Esophagus muscularis mucosa (tissue), 4 donors: ENCODE data around the gene AKTIP. TPM values are rescaled to one million over a fixed set of nuclear protein-coding genes. Genes with fewer than 3 reads are reported as not detected.
A peak's percentile ranks its signal among the peaks of the same experiment; 100 is the strongest.

Experiments
- DNase-seq: peaks from one replicate; pipeline ENCODE4 v3.0.0-alpha.2; 2017; ENCODE audit errors: extremely low spot score
- H3K27ac ChIP-seq, 4 donors: fragments of 200-600 bp; sonication (generic); replicated peaks in 1 of 4; 1 replicate in 3 of 4; 2 replicates in 1 of 4; pipeline ENCODE4 v1.5.1; 2016 to 2019; ENCODE audit warnings: mild to moderate bottlenecking in 1 of 4
- H3K27me3 ChIP-seq, 4 donors: fragments of 200-600 bp; sonication (generic); one replicate each; pipeline versions ENCODE4 v1.5.1 to v1.6.0; 2016 to 2019
- H3K36me3 ChIP-seq, 4 donors: fragments of 200-600 bp; sonication (generic); one replicate each; pipeline ENCODE4 v1.5.1; 2016 to 2019
- H3K4me1 ChIP-seq, 4 donors: fragments of 200-600 bp; sonication (generic); one replicate each; pipeline ENCODE4 v1.5.1; 2016 to 2019
- H3K4me3 ChIP-seq, 4 donors: fragments of 200-600 bp; sonication (generic); 1 replicate in 2 of 4; 2 replicates in 2 of 4; pipeline ENCODE4 v1.5.1; 2016 to 2019; ENCODE audit warnings: mild to moderate bottlenecking in 4 of 4, moderate library complexity in 1 of 4
- H3K9me3 ChIP-seq, 4 donors: fragments of 200-600 bp; sonication (generic); 1 replicate in 3 of 4; 2 replicates in 1 of 4; pipeline ENCODE4 v1.5.1; 2016 to 2019
- EP300 ChIP-seq: sonication (generic); formaldehyde crosslinking; IDR thresholded peaks from one replicate; pipeline ENCODE4 v1.6.1; 2017; ENCODE audit warnings: antibody characterized with exemption
- POLR2A ChIP-seq: fragments of 450-650 bp; IDR thresholded peaks from one replicate; pipeline ENCODE4 v1.6.1; 2017; ENCODE audit warnings: antibody characterized with exemption, moderate library complexity, mild to moderate bottlenecking, low read depth
- POLR2AphosphoS5 ChIP-seq, 2 donors: sonication (generic); formaldehyde crosslinking; IDR thresholded peaks; one replicate each; pipeline ENCODE4 v1.6.1; 2017; ENCODE audit warnings: antibody characterized with exemption in 2 of 2
- WGBS: methylation state at CpG from one replicate; pipeline ENCODE4 v1.1.5; 2018; 5-methylcytosine and 5-hydroxymethylcytosine counted together
- intact Hi-C: fragments of 100-400 bp; cut with DNase I; formaldehyde crosslinking; loops from one replicate; pipeline ENCODE4 v1.15.1; 2023
- total RNA-seq, 4 donors: library from RNA; depleted of rRNA; stranded (reverse); fragments of >200 nt; gene quantifications; one replicate each; pipeline versions ENCODE4 v1.1.0 to v1.2.1, GENCODE V29; 2016
- TF ChIP-seq, protein P1 (sequence below), 3 experiments: fragments of 200-600 bp in 2 of 3; fragments of 450-650 bp in 1 of 3; sonication (generic) in 2 of 3; IDR thresholded peaks; one replicate each; pipeline ENCODE4 v1.5.1; 2017 to 2019; ENCODE audit warnings: antibody characterized with exemption in 3 of 3, mild to moderate bottlenecking in 2 of 3, moderate library complexity in 1 of 3

AKTIP gene
- total RNA-seq, 4 donors from 2014 or later: 44.9 to 59.7 (median 53.9) TPM

DNA sequence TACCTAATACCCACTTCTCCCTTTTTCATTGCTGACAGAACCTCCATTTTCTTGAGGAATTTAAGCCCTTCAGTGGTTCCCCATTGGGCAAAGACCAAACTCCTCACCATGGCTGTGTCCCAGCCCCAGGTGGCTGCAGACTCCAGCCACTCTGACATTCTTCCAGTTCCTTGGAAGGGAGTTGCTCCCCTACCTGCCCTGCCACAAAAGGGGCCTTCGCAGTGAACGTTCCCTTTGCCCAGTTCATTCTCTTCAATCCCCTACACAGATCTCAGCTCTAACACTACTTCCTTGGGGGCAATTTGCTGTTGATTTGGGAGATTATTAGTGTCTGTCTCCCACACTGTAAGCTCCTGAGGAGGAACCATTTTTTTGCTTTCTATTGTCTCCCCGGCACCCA is 3.2 kb upstream of the AKTIP start:
- TF ChIP-seq POLR2A (no peak), POLR2AphosphoS5 (IDR thresholded peaks at IDR 0.05) (no peak)
- Histone ChIP-seq H3K9me3 (no peaks in the 10 kb centered on the region), H3K27ac (no peak overlapping the region), H3K4me1 (peaks cover 35 to 43% (median 37%) of the 10 kb centered on the region in 4 donors), H3K36me3 (no peaks in the 10 kb centered on the region), H3K27me3 (no peaks in the 10 kb centered on the region), H3K4me3 (no peak overlapping the region)
- 92% methylated on average over 3 of the region's 3 CpGs for WGBS
- intact Hi-C loops: no loop called here
- peak; percentile 17 for DNase-seq

DNA sequence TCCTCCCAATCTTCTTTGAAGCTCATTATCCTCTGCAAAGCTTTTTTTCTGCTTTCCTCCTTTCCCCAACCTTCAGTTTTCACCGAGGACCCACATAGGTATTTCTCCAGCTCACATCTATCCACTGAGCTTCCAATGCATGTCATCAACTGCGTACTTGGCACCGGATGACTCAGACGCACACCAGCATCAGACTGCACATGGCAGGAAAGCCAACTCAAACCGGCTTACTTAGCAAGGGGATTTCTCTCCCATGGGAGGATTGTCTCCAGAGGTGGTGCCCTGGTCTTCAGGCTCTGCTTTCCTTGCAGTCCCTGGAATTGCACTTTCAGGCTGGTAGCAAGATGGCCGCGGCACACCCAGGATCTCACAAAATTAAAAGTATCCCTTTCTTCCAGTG is 1.7 kb upstream of the AKTIP start:
- Histone ChIP-seq H3K9me3 (no peaks in the 10 kb centered on the region), H3K27me3 (no peaks in the 10 kb centered on the region), H3K36me3 (peaks cover 0 to 3% (median 0%) of the 10 kb centered on the region in 4 donors), H3K27ac (peak overlapping the region; percentile 92 to 97 (median 96)), H3K4me3 (peak overlapping the region in 3 of 4 donors; percentile 61 to 98 (median 72)), H3K4me1 (peaks cover 28 to 43% (median 38%) of the 10 kb centered on the region in 4 donors)
- TF ChIP-seq, protein P1, sequence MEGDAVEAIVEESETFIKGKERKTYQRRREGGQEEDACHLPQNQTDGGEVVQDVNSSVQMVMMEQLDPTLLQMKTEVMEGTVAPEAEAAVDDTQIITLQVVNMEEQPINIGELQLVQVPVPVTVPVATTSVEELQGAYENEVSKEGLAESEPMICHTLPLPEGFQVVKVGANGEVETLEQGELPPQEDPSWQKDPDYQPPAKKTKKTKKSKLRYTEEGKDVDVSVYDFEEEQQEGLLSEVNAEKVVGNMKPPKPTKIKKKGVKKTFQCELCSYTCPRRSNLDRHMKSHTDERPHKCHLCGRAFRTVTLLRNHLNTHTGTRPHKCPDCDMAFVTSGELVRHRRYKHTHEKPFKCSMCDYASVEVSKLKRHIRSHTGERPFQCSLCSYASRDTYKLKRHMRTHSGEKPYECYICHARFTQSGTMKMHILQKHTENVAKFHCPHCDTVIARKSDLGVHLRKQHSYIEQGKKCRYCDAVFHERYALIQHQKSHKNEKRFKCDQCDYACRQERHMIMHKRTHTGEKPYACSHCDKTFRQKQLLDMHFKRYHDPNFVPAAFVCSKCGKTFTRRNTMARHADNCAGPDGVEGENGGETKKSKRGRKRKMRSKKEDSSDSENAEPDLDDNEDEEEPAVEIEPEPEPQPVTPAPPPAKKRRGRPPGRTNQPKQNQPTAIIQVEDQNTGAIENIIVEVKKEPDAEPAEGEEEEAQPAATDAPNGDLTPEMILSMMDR (IDR thresholded peaks at IDR 0.05): no peak
- no peak for TF ChIP-seq EP300
- TF ChIP-seq POLR2AphosphoS5 (IDR thresholded peaks at IDR 0.05): no peak
- TF ChIP-seq POLR2A: no peak
- DNase-seq: peak; percentile 80
- intact Hi-C loops: no loop called here
- 79% methylated on average over 7 of the region's 7 CpGs for WGBS

DNA sequence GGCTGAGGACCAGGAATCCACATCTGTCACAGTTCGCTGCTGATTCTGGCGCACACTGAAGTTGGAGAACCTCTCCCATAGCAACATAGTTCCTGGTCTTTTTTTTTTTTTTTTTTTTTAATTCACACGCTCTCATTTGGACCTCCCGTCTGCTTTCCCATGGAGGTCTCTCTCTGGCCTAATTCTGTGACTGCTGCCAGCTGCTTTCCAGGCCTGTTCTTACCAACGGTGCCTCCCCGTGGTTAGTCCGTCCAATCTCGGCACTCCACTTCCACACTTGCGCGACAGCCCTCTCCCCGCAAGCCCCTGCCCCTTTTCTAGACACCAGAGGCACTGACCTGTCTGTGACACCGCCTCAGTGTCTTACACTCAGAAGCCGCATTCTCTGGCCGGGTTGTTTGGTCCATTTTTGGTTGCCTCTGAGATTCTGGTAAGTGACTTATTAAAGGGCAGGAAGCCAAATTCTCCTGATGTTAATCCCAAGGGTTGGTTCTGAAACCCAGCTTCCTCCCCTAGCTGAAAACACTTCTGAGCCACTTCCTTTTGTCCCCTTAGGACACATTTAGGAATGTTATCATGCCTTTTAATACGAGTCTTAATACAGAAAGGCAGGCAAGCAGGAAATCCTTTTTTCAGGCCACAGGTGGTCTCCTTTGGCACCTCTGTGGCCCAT is 1.1 kb upstream of the AKTIP start:
- H3K36me3 ChIP-seq: peaks cover 0 to 8% (median under 1%) of the 10 kb centered on the region in 4 donors
- H3K4me1 ChIP-seq: peaks cover 25 to 42% (median 35%) of the 10 kb centered on the region in 4 donors
- peak overlapping the region; percentile 92 to 97 (median 96) for H3K27ac ChIP-seq
- peak; percentile 92 for DNase-seq
- no peaks in the 10 kb centered on the region for H3K9me3 ChIP-seq
- TF ChIP-seq POLR2AphosphoS5 (IDR thresholded peaks at IDR 0.05) (peak; percentile 38 to 53), POLR2A (no peak)
- TF ChIP-seq, protein P1 (IDR thresholded peaks at IDR 0.05): no peak
- H3K4me3 ChIP-seq: peak overlapping the region; percentile 61 to 98 (median 83)
- no peaks in the 10 kb centered on the region for H3K27me3 ChIP-seq
- intact Hi-C loops: loop anchor here (2.0 kb wide), 1 partner anchor 69 kb away; the partner anchor contains the start of gene RBL2
- 8% methylated on average over 15 of the region's 15 CpGs for WGBS

DNA sequence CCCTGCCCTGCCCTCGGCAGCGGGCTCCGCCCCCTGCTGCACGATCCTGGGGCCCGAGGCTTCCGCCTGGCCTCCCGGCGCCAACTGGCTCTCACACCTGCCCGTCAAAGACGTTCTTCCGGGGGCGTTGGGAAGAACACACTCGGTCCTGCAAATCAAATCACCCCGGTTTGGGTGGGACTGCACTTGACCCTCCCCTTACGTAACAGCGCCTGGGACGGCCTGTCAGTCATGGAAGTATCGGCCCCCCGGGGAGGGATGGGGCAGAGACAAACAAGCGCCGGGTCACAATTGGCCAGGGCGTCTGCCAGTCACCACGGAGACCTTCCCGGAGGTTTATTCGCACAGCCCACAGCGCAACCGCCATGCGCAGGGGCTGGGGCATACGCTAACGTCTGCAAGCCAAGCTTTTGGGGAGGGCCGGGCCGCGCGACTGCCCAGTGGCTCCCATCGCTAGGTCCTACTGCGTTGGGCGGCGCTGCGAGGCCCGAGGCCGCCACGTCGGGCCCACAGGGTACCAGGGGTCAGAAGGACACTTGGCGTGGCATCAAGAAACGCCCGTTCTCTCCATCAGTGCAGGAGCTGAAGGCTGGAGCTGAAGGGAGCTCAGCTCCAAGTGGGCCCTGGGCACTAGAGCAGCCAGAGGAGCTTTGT is 388 bp upstream of the AKTIP start:
- TF ChIP-seq, protein P1 (IDR thresholded peaks at IDR 0.05): peak in 1 of 3 experiments; percentile 8
- TF ChIP-seq POLR2AphosphoS5 (IDR thresholded peaks at IDR 0.05) (peak; percentile 96 to 98), POLR2A (peak; percentile 44), EP300 (no peak)
- Histone ChIP-seq H3K9me3 (no peaks in the 10 kb centered on the region), H3K27me3 (no peaks in the 10 kb centered on the region), H3K36me3 (peaks cover 2 to 16% (median 7%) of the 10 kb centered on the region in 4 donors), H3K4me3 (peak overlapping the region; percentile 87 to 98 (median 94)), H3K27ac (peak overlapping the region; percentile 92 to 97 (median 96)), H3K4me1 (peaks cover 25 to 42% (median 35%) of the 10 kb centered on the region in 4 donors)
- DNase-seq: peak; percentile 100
- intact Hi-C loops: loop anchor here (2.0 kb wide), 1 partner anchor 69 kb away; the partner anchor contains the start of gene RBL2
- 7% methylated on average over 5 of the region's 46 CpGs for WGBS
